ENCODE data around the gene ZNF646.

Gene ZNF646

GRCh38 chr16:31128711-31129567, 54.7 kb downstream of the ZNF646 start:
- no peak overlapping the region for H3K27ac ChIP-seq (replicated peaks; ENCODE audit: low read length)
- H3K4me3 ChIP-seq (ENCODE audit: low read length in 2 of 2), result no peak overlapping the region
- H3K27me3 ChIP-seq (ENCODE audit: control insufficient read depth in 3 of 3, insufficient read depth in 3 of 3, low read depth in 1 of 3, low read length in 3 of 3), result no peaks in the 10 kb centered on the region
- no peak overlapping the region for H3K4ac ChIP-seq (ENCODE audit: low read length)
- no peak overlapping the region for H2BK120ac ChIP-seq (ENCODE audit: low read depth, low read length)
- no peak overlapping the region for H4K91ac ChIP-seq (ENCODE audit: low read depth, low read length, poor library complexity)
- no peak overlapping the region for H2BK15ac ChIP-seq (ENCODE audit: low read length)
- no peak overlapping the region for H2BK12ac ChIP-seq (ENCODE audit: low read length)
- no peak overlapping the region for H3K23ac ChIP-seq (ENCODE audit: low read depth, low read length, poor library complexity)
- no peak overlapping the region for H3K18ac ChIP-seq (ENCODE audit: low read length)
- no peak overlapping the region for H3K4me2 ChIP-seq (ENCODE audit: insufficient read depth, low read length, poor library complexity, severe bottlenecking)
- peaks cover 33 to 70% of the 10 kb centered on the region in 2 donors for H3K36me3 ChIP-seq (replicated peaks in 1 of 2; ENCODE audit: control insufficient read depth in 2 of 2, insufficient read depth in 2 of 2, low read length in 2 of 2)
- no peak overlapping the region for H3K9ac ChIP-seq (ENCODE audit: low read depth, low read length, poor library complexity)
- no peak for DNase-seq (ENCODE audit: low spot score)
- H2BK5ac ChIP-seq (ENCODE audit: low read length), result no peak overlapping the region
- peaks cover 2% of the 10 kb centered on the region for H3K79me1 ChIP-seq (ENCODE audit: low read depth, low read length)
- no peak overlapping the region for H2AK5ac ChIP-seq (ENCODE audit: low read depth, low read length)
- H3K4me1 ChIP-seq (ENCODE audit: control insufficient read depth in 2 of 2, insufficient read depth in 1 of 2, low read depth in 1 of 2, low read length in 2 of 2), result peaks cover 0 to 2% of the 10 kb centered on the region in 2 donors
- no peaks in the 10 kb centered on the region for H3K9me3 ChIP-seq (replicated peaks in 1 of 2; ENCODE audit: control insufficient read depth in 2 of 2, insufficient read depth in 1 of 2, low read depth in 1 of 2, low read length in 2 of 2)
- H3K14ac ChIP-seq (ENCODE audit: low read length), result no peak overlapping the region
- WGBS, 2 donors (ENCODE audit: extremely low coverage in 2 of 2, insufficient read length in 2 of 2, insufficient replicate concordance in 1 of 2), result no CpG with 5 or more reads among the region's 14 CpGs
- no peak overlapping the region for H4K8ac ChIP-seq (ENCODE audit: low read depth, low read length)
- H2AFZ ChIP-seq (ENCODE audit: low read length), result no peak overlapping the region

- Histone ChIP-seq H3K36me3 (replicated peaks in 1 of 2; ENCODE audit: control insufficient read depth in 2 of 2, insufficient read depth in 2 of 2, low read length in 2 of 2) (peaks cover 31 to 65% of the 10 kb centered on the region in 2 donors), H3K79me1 (ENCODE audit: low read depth, low read length) (peaks cover 2% of the 10 kb centered on the region), H3K23ac (ENCODE audit: low read depth, low read length, poor library complexity) (no peak overlapping the region), H3K27ac (replicated peaks; ENCODE audit: low read length) (no peak overlapping the region), H2BK120ac (ENCODE audit: low read depth, low read length) (no peak overlapping the region), H4K91ac (ENCODE audit: low read depth, low read length, poor library complexity) (no peak overlapping the region), H2AFZ (ENCODE audit: low read length) (no peak overlapping the region), H3K14ac (ENCODE audit: low read length) (no peak overlapping the region), H3K9me3 (replicated peaks in 1 of 2; ENCODE audit: control insufficient read depth in 2 of 2, insufficient read depth in 1 of 2, low read depth in 1 of 2, low read length in 2 of 2) (no peaks in the 10 kb centered on the region), H2BK12ac (ENCODE audit: low read length) (no peak overlapping the region), H3K4ac (ENCODE audit: low read length) (no peak overlapping the region), H2BK5ac (ENCODE audit: low read length) (no peak overlapping the region), H3K4me2 (ENCODE audit: insufficient read depth, low read length, poor library complexity, severe bottlenecking) (no peak overlapping the region), H3K18ac (ENCODE audit: low read length) (no peak overlapping the region), H2BK15ac (ENCODE audit: low read length) (no peak overlapping the region), H4K8ac (ENCODE audit: low read depth, low read length) (no peak overlapping the region), H3K27me3 (ENCODE audit: control insufficient read depth in 3 of 3, insufficient read depth in 3 of 3, low read depth in 1 of 3, low read length in 3 of 3) (no peaks in the 10 kb centered on the region), H2AK5ac (ENCODE audit: low read depth, low read length) (no peak overlapping the region), H3K4me1 (ENCODE audit: control insufficient read depth in 2 of 2, insufficient read depth in 1 of 2, low read depth in 1 of 2, low read length in 2 of 2) (peaks cover 4 to 9% of the 10 kb centered on the region in 2 donors), H3K4me3 (ENCODE audit: low read length in 2 of 2) (no peak overlapping the region), H3K9ac (ENCODE audit: low read depth, low read length, poor library complexity) (no peak overlapping the region)
- WGBS, 2 donors (ENCODE audit: extremely low coverage in 2 of 2, insufficient read length in 2 of 2, insufficient replicate concordance in 1 of 2), result no CpG with 5 or more reads among the region's 29 CpGs
- DNase-seq (ENCODE audit: low spot score), result no peak
These were observed 55.5 kb downstream of the ZNF646 start for GRCh38 chr16:31129568-31130335.

DNA sequence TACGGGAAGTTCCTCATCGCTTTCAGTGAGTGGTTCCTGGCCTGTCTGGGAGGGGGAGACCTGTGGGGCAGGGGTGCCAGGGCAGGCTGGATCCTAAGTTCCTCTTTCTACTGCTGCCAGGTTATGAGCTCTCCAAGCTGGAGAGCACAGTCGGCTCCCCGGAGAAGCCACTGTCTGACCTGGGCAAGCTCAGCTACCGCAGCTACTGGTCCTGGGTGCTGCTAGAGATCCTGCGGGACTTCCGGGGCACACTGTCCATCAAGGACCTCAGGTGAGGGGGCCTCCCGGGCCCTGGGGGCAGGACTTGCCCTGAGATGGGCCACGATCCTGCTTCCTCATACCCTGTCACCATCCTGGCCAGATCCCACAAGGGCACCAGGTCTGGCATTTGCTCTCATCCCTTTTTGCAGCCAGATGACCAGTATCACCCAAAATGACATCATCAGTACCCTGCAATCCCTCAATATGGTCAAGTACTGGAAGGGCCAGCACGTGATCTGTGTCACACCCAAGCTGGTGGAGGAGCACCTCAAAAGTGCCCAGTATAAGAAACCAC, 56.2 kb downstream of the ZNF646 start:
- Histone ChIP-seq H3K4me2 (ENCODE audit: insufficient read depth, low read length, poor library complexity, severe bottlenecking) (no peak overlapping the region), H3K23ac (ENCODE audit: low read depth, low read length, poor library complexity) (no peak overlapping the region), H3K4me3 (ENCODE audit: low read length in 2 of 2) (no peak overlapping the region), H2AFZ (ENCODE audit: low read length) (no peak overlapping the region), H3K79me1 (ENCODE audit: low read depth, low read length) (peaks cover 2% of the 10 kb centered on the region), H3K36me3 (replicated peaks in 1 of 2; ENCODE audit: control insufficient read depth in 2 of 2, insufficient read depth in 2 of 2, low read length in 2 of 2) (peaks cover 31 to 63% of the 10 kb centered on the region in 2 donors), H4K8ac (ENCODE audit: low read depth, low read length) (no peak overlapping the region), H2AK5ac (ENCODE audit: low read depth, low read length) (no peak overlapping the region), H3K4me1 (ENCODE audit: control insufficient read depth in 2 of 2, insufficient read depth in 1 of 2, low read depth in 1 of 2, low read length in 2 of 2) (peaks cover 9 to 15% of the 10 kb centered on the region in 2 donors), H3K27me3 (ENCODE audit: control insufficient read depth in 3 of 3, insufficient read depth in 3 of 3, low read depth in 1 of 3, low read length in 3 of 3) (no peaks in the 10 kb centered on the region), H2BK12ac (ENCODE audit: low read length) (no peak overlapping the region), H2BK120ac (ENCODE audit: low read depth, low read length) (no peak overlapping the region), H3K27ac (replicated peaks; ENCODE audit: low read length) (no peak overlapping the region), H3K18ac (ENCODE audit: low read length) (no peak overlapping the region), H3K14ac (ENCODE audit: low read length) (no peak overlapping the region), H3K9ac (ENCODE audit: low read depth, low read length, poor library complexity) (no peak overlapping the region), H3K9me3 (replicated peaks in 1 of 2; ENCODE audit: control insufficient read depth in 2 of 2, insufficient read depth in 1 of 2, low read depth in 1 of 2, low read length in 2 of 2) (no peaks in the 10 kb centered on the region), H3K4ac (ENCODE audit: low read length) (no peak overlapping the region), H4K91ac (ENCODE audit: low read depth, low read length, poor library complexity) (no peak overlapping the region), H2BK15ac (ENCODE audit: low read length) (no peak overlapping the region), H2BK5ac (ENCODE audit: low read length) (no peak overlapping the region)
- WGBS, 2 donors (ENCODE audit: extremely low coverage in 2 of 2, insufficient read length in 2 of 2, insufficient replicate concordance in 1 of 2), result no CpG with 5 or more reads among the region's 10 CpGs
- no peak for DNase-seq (ENCODE audit: low spot score)

DNA sequence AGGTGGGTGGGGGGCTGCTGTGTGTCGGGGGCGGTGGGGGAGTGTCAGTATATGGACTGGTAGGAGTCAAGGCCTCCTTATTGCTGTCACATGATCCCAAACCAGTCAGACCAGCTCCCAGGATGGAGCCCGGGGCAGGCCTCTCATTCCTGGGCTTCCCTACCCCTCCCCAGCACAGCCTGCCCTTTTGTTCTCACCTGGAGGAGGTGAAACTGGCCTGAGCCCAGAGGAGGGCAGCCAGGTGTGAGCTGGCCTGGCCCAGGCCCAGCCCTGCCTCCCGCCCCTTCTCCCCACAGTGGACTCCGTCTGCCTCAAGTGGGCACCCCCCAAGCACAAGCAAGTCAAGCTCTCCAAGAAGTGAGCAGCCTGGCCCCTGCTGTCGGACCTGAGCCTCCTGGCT, 56.7 kb downstream of the ZNF646 start:
- no peak overlapping the region for H2BK12ac ChIP-seq (ENCODE audit: low read length)
- DNase-seq (ENCODE audit: low spot score), result no peak
- H2BK15ac ChIP-seq (ENCODE audit: low read length), result no peak overlapping the region
- H3K36me3 ChIP-seq (replicated peaks in 1 of 2; ENCODE audit: control insufficient read depth in 2 of 2, insufficient read depth in 2 of 2, low read length in 2 of 2), result peaks cover 30 to 62% of the 10 kb centered on the region in 2 donors
- no peak overlapping the region for H4K8ac ChIP-seq (ENCODE audit: low read depth, low read length)
- no peak overlapping the region for H3K27ac ChIP-seq (replicated peaks; ENCODE audit: low read length)
- H3K9ac ChIP-seq (ENCODE audit: low read depth, low read length, poor library complexity), result no peak overlapping the region
- H3K4ac ChIP-seq (ENCODE audit: low read length), result no peak overlapping the region
- H2BK5ac ChIP-seq (ENCODE audit: low read length), result no peak overlapping the region
- peaks cover 2% of the 10 kb centered on the region for H3K79me1 ChIP-seq (ENCODE audit: low read depth, low read length)
- H2AFZ ChIP-seq (ENCODE audit: low read length), result no peak overlapping the region
- H4K91ac ChIP-seq (ENCODE audit: low read depth, low read length, poor library complexity), result no peak overlapping the region
- no peak overlapping the region for H3K4me2 ChIP-seq (ENCODE audit: insufficient read depth, low read length, poor library complexity, severe bottlenecking)
- WGBS, 2 donors (ENCODE audit: extremely low coverage in 2 of 2, insufficient read length in 2 of 2, insufficient replicate concordance in 1 of 2), result no CpG with 5 or more reads among the region's 6 CpGs
- no peak overlapping the region for H2AK5ac ChIP-seq (ENCODE audit: low read depth, low read length)
- peaks cover 0 to 2% (median 0%) of the 10 kb centered on the region in 3 experiments for H3K27me3 ChIP-seq (ENCODE audit: control insufficient read depth in 3 of 3, insufficient read depth in 3 of 3, low read depth in 1 of 3, low read length in 3 of 3)
- no peaks in the 10 kb centered on the region for H3K9me3 ChIP-seq (replicated peaks in 1 of 2; ENCODE audit: control insufficient read depth in 2 of 2, insufficient read depth in 1 of 2, low read depth in 1 of 2, low read length in 2 of 2)
- no peak overlapping the region for H2BK120ac ChIP-seq (ENCODE audit: low read depth, low read length)
- H3K4me3 ChIP-seq (ENCODE audit: low read length in 2 of 2), result no peak overlapping the region
- H3K23ac ChIP-seq (ENCODE audit: low read depth, low read length, poor library complexity), result no peak overlapping the region
- no peak overlapping the region for H3K18ac ChIP-seq (ENCODE audit: low read length)
- no peak overlapping the region for H3K14ac ChIP-seq (ENCODE audit: low read length)
- peaks cover 14 to 15% of the 10 kb centered on the region in 2 donors for H3K4me1 ChIP-seq (ENCODE audit: control insufficient read depth in 2 of 2, insufficient read depth in 1 of 2, low read depth in 1 of 2, low read length in 2 of 2)
